ENCODE results near the gene RPL31. TPM values are rescaled to one million over a fixed set of nuclear protein-coding genes. Genes with fewer than 3 reads are reported as not detected.

RPL31 gene
- total and polyA plus RNA-seq, 2 donors (not counting 1 experiment from before 2014, with no cell fraction given) = 1,767 to 2,170 TPM

- Histone ChIP-seq H4K20me1 (ENCODE audit: control insufficient read depth, insufficient read depth, low read length, poor library complexity, severe bottlenecking) (no peaks in the 10 kb centered on the region), H3K27me3 (replicated peaks in 1 of 4; ENCODE audit: control extremely low read depth in 1 of 4, control insufficient read depth in 3 of 4, insufficient read depth in 4 of 4, low read length in 3 of 4) (no peaks in the 10 kb centered on the region), H3K79me2 (ENCODE audit: control insufficient read depth, insufficient read depth, low read length) (no peaks in the 10 kb centered on the region), H3K9ac (ENCODE audit: low read length) (no peak overlapping the region), H3K4me1 (ENCODE audit: control insufficient read depth in 2 of 2, insufficient read depth in 2 of 2, low read length in 2 of 2) (no peaks in the 10 kb centered on the region), H3K36me3 (replicated peaks in 1 of 2; ENCODE audit: control extremely low read depth in 1 of 2, control insufficient read depth in 1 of 2, extremely low read depth in 1 of 2, insufficient read depth in 2 of 2, low read length in 1 of 2) (no peaks in the 10 kb centered on the region), H3K4me2 (replicated peaks; ENCODE audit: low read depth, low read length, poor library complexity, severe bottlenecking) (no peak overlapping the region), H2AFZ (ENCODE audit: insufficient read depth, low read depth, low read length, poor library complexity, severe bottlenecking) (no peak overlapping the region), H3K9me3 (ENCODE audit: control extremely low read depth in 1 of 3, control insufficient read depth in 2 of 3, insufficient read depth in 1 of 3, low read length in 2 of 3) (no peaks in the 10 kb centered on the region), H3K4me3 (ENCODE audit: control extremely low read depth in 1 of 5, extremely low read depth in 1 of 5, insufficient read depth in 1 of 5, low read depth in 2 of 5, low read length in 4 of 5) (no peak overlapping the region), H3K27ac (ENCODE audit: low read length in 2 of 2) (no peak overlapping the region)
- H3K9me3 Mint-ChIP-seq (ENCODE audit: insufficient read depth) = no peaks in the 10 kb centered on the region
- intact Hi-C loops (cut with micrococcal nuclease) = no loop called here
- peaks cover 15% of the 10 kb centered on the region for H3K27me3 Mint-ChIP-seq
- 77% methylated on average over 12 of the region's 12 CpGs for WGBS (ENCODE audit: insufficient coverage)
- no peaks in the 10 kb centered on the region for H3K4me1 Mint-ChIP-seq
- no peak overlapping the region for H3K27ac Mint-ChIP-seq
- no peak for ATAC-seq (ENCODE audit: low read depth)
- no peak for DNase-seq
- no peak for TF ChIP-seq EZH2 (IDR thresholded peaks at IDR 0.05; ENCODE audit: borderline replicate concordance, insufficient read depth, low read depth, low read length, poor library complexity, severe bottlenecking)
- no peak overlapping the region for H3K4me3 Mint-ChIP-seq
- CTCF ChIA-PET = no interaction called here
- POLR2A ChIA-PET = no interaction called here
These were observed 37.9 kb upstream of the RPL31 start for GRCh38 chr2:100964222-100964621.

DNA sequence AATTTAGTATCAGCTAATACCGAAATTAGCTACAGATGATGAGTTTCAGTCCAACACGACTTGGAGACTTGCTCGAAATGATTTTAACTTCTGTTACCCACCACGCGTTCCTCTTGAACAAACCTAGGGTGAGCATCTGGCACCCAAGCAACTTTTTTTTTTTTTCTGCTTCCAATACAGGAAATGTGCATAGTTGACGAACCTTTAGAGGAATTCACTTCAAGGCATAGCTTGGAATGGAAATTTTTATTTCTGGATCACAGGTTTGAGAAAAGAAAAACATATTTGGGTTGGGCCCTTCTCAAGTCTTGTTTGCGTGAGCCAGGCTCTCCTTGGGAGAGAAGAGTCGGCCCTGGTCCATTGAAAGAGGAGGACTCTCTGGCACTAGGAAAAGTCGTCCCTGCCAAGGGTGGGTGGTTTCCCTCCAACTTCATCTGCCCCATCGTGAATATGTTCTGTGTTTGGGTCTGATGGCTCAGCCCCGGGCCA lies 37.4 kb upstream of the RPL31 start:
- H3K36me3 ChIP-seq (replicated peaks in 1 of 2; ENCODE audit: control extremely low read depth in 1 of 2, control insufficient read depth in 1 of 2, extremely low read depth in 1 of 2, insufficient read depth in 2 of 2, low read length in 1 of 2) = no peaks in the 10 kb centered on the region
- H3K4me3 ChIP-seq (ENCODE audit: control extremely low read depth in 1 of 5, extremely low read depth in 1 of 5, insufficient read depth in 1 of 5, low read depth in 2 of 5, low read length in 4 of 5) = no peak overlapping the region
- no peak overlapping the region for H3K4me2 ChIP-seq (replicated peaks; ENCODE audit: low read depth, low read length, poor library complexity, severe bottlenecking)
- no peak for ATAC-seq (ENCODE audit: low read depth)
- no peak for TF ChIP-seq EZH2 (IDR thresholded peaks at IDR 0.05; ENCODE audit: borderline replicate concordance, insufficient read depth, low read depth, low read length, poor library complexity, severe bottlenecking)
- TF ChIP-seq, protein P1, sequence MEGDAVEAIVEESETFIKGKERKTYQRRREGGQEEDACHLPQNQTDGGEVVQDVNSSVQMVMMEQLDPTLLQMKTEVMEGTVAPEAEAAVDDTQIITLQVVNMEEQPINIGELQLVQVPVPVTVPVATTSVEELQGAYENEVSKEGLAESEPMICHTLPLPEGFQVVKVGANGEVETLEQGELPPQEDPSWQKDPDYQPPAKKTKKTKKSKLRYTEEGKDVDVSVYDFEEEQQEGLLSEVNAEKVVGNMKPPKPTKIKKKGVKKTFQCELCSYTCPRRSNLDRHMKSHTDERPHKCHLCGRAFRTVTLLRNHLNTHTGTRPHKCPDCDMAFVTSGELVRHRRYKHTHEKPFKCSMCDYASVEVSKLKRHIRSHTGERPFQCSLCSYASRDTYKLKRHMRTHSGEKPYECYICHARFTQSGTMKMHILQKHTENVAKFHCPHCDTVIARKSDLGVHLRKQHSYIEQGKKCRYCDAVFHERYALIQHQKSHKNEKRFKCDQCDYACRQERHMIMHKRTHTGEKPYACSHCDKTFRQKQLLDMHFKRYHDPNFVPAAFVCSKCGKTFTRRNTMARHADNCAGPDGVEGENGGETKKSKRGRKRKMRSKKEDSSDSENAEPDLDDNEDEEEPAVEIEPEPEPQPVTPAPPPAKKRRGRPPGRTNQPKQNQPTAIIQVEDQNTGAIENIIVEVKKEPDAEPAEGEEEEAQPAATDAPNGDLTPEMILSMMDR (IDR thresholded peaks at IDR 0.05) = no peak
- 90% methylated on average over 3 of the region's 11 CpGs for WGBS (ENCODE audit: insufficient coverage)
- ChIA-PET CTCF (no interaction called here), POLR2A (no interaction called here)
- no peaks in the 10 kb centered on the region for H3K27me3 ChIP-seq (replicated peaks in 1 of 4; ENCODE audit: control extremely low read depth in 1 of 4, control insufficient read depth in 3 of 4, insufficient read depth in 4 of 4, low read length in 3 of 4)
- H3K27ac Mint-ChIP-seq = no peak overlapping the region
- H3K9me3 ChIP-seq (ENCODE audit: control extremely low read depth in 1 of 3, control insufficient read depth in 2 of 3, insufficient read depth in 1 of 3, low read length in 2 of 3) = no peaks in the 10 kb centered on the region
- no peak overlapping the region for H3K27ac ChIP-seq (ENCODE audit: low read length in 2 of 2)
- DNase-seq = no peak
- no peak overlapping the region for H2AFZ ChIP-seq (ENCODE audit: insufficient read depth, low read depth, low read length, poor library complexity, severe bottlenecking)
- no peak overlapping the region for H3K4me3 Mint-ChIP-seq
- no peaks in the 10 kb centered on the region for H3K9me3 Mint-ChIP-seq (ENCODE audit: insufficient read depth)
- H3K4me1 ChIP-seq (ENCODE audit: control insufficient read depth in 2 of 2, insufficient read depth in 2 of 2, low read length in 2 of 2) = no peaks in the 10 kb centered on the region
- peaks cover 14% of the 10 kb centered on the region for H3K27me3 Mint-ChIP-seq
- no peaks in the 10 kb centered on the region for H3K4me1 Mint-ChIP-seq
- intact Hi-C loops (cut with micrococcal nuclease) = no loop called here
- H4K20me1 ChIP-seq (ENCODE audit: control insufficient read depth, insufficient read depth, low read length, poor library complexity, severe bottlenecking) = no peaks in the 10 kb centered on the region
- no peak overlapping the region for H3K9ac ChIP-seq (ENCODE audit: low read length)
- no peaks in the 10 kb centered on the region for H3K79me2 ChIP-seq (ENCODE audit: control insufficient read depth, insufficient read depth, low read length)
